ENCODE results near the gene PANK4. TPM values are rescaled to one million over a fixed set of nuclear protein-coding genes. Genes with fewer than 3 reads are reported as not detected.
A peak's percentile ranks its signal among the peaks of the same experiment; 100 is the strongest.

The PANK4 gene
- total and polyA plus RNA-seq, 8 donors = 23.2 to 30.9 (median 28.1) TPM

- H3K9me3 ChIP-seq = no peaks in the 10 kb centered on the region
- DNase-seq = no peak
- no peak for ATAC-seq
- no peaks in the 10 kb centered on the region for H3K4me1 ChIP-seq
- intact Hi-C loops (cut with DNase I) = no loop called here
- TF ChIP-seq CTCF (IDR thresholded peaks at IDR 0.05) = no peak
- no peak overlapping the region for H3K27ac ChIP-seq
- peaks cover 5 to 100% of the 10 kb centered on the region in 2 donors for H3K27me3 ChIP-seq
- no peak overlapping the region for H3K4me3 ChIP-seq
- H3K36me3 ChIP-seq = no peaks in the 10 kb centered on the region
These were observed 57.9 kb downstream of the PANK4 start for GRCh38 chr1:2468540-2468939.

GRCh38 chr1:2468041-2468472, 58.3 kb downstream of the PANK4 start:
- intact Hi-C loops (cut with DNase I) = no loop called here
- Histone ChIP-seq H3K27ac (no peak overlapping the region), H3K27me3 (peaks cover 5 to 100% of the 10 kb centered on the region in 2 donors), H3K9me3 (no peaks in the 10 kb centered on the region), H3K4me3 (no peak overlapping the region), H3K36me3 (no peaks in the 10 kb centered on the region), H3K4me1 (no peaks in the 10 kb centered on the region)
- DNase-seq (peak in 2 of 4 donors; percentile 45 to 65), ATAC-seq (peak; percentile 57)
- TF ChIP-seq CTCF (IDR thresholded peaks at IDR 0.05) = no peak

- DNase-seq = peak in 2 of 4 donors; percentile 30 to 59
- peaks cover 5 to 98% of the 10 kb centered on the region in 2 donors for H3K27me3 ChIP-seq
- H3K4me1 ChIP-seq = no peaks in the 10 kb centered on the region
- no peak overlapping the region for H3K27ac ChIP-seq
- no peak overlapping the region for H3K4me3 ChIP-seq
- TF ChIP-seq CTCF (IDR thresholded peaks at IDR 0.05) = no peak
- no peaks in the 10 kb centered on the region for H3K9me3 ChIP-seq
- intact Hi-C loops (cut with DNase I) = no loop called here
- no peaks in the 10 kb centered on the region for H3K36me3 ChIP-seq
- no peak for ATAC-seq
These were observed 59.3 kb downstream of the PANK4 start for GRCh38 chr1:2466958-2467554.

GRCh38 chr1:2466270-2466665, 60.1 kb downstream of the PANK4 start:
- Histone ChIP-seq H3K4me3 (no peak overlapping the region), H3K27ac (no peak overlapping the region), H3K4me1 (no peaks in the 10 kb centered on the region), H3K9me3 (no peaks in the 10 kb centered on the region), H3K36me3 (no peaks in the 10 kb centered on the region), H3K27me3 (peaks cover 5 to 96% of the 10 kb centered on the region in 2 donors)
- no peak for ATAC-seq
- no peak for DNase-seq
- intact Hi-C loops (cut with DNase I) = no loop called here
- no peak for TF ChIP-seq CTCF (IDR thresholded peaks at IDR 0.05)

GRCh38 chr1:2465371-2466269, 60.8 kb downstream of the PANK4 start:
- Histone ChIP-seq H3K27me3 (peaks cover 5 to 96% of the 10 kb centered on the region in 2 donors), H3K4me1 (no peaks in the 10 kb centered on the region), H3K4me3 (no peak overlapping the region), H3K9me3 (no peaks in the 10 kb centered on the region), H3K27ac (no peak overlapping the region), H3K36me3 (no peaks in the 10 kb centered on the region)
- no peak for TF ChIP-seq CTCF (IDR thresholded peaks at IDR 0.05)
- intact Hi-C loops (cut with DNase I) = no loop called here
- DNase-seq = no peak
- no peak for ATAC-seq
